GM13976 (cell line): ENCODE results near the gene GMCL1.

ENCODE experiments used
- DNase-seq: peaks from one replicate; pipeline ENCODE4 v3.0.0; 2012; ENCODE audit warnings: low spot score
- CTCF ChIP-seq: IDR thresholded peaks from 2 replicates; pipeline ENCODE4 v1.5.1; 2012; ENCODE audit warnings: borderline replicate concordance, mild to moderate bottlenecking; ENCODE audit not compliant: insufficient read depth; ENCODE audit errors: extremely low read depth, missing control alignments, control extremely low read depth
- in situ Hi-C: fragments of 300-500 bp; cut with MboI; formaldehyde crosslinking; loops from one replicate; pipeline ENCODE4 v1.12.0; 2022; ENCODE audit warnings: low sequenced_read_pairs, mixed read lengths, inconsistent platforms; ENCODE audit not compliant: unreplicated experiment

Gene GMCL1

GRCh38 chr2:69911985-69912563, 82.6 kb downstream of the GMCL1 start:
- peak; percentile 46 for DNase-seq
- peak; percentile 24 for TF ChIP-seq CTCF
- in situ Hi-C loops: loop anchor here (10.0 to 25.0 kb wide), 3 partner anchors 153 to 375 kb away; partner anchors contain the start of gene SNRPG

- in situ Hi-C loops: loop anchor here (10.0 to 25.0 kb wide), 3 partner anchors 150 to 373 kb away; partner anchors contain the start of gene SNRPG
- no peak for DNase-seq
- peak; percentile 52 for TF ChIP-seq CTCF
Observed at GRCh38 chr2:69914164-69914949, 84.9 kb downstream of the GMCL1 start.

- no peak for TF ChIP-seq CTCF
- DNase-seq: peak; percentile 98
- in situ Hi-C loops: loop anchor here (10.0 to 25.0 kb wide), 3 partner anchors 150 to 372 kb away; partner anchors contain the start of gene SNRPG
Observed at GRCh38 chr2:69914950-69915945, 85.8 kb downstream of the GMCL1 start, which contains the start of gene MXD1. Gene MXD1, plus strand, starts transcription at chr2:69915109. Its CDS starts 222 bp downstream, at chr2:69915331.

GRCh38 chr2:69916106-69916505, 86.6 kb downstream of the GMCL1 start:
- in situ Hi-C loops: loop anchor here (10.0 to 25.0 kb wide), 3 partner anchors 149 to 371 kb away; partner anchors contain the start of gene SNRPG
- DNase-seq: no peak
- TF ChIP-seq CTCF: no peak

GRCh38 chr2:69917852-69918251, 88.4 kb downstream of the GMCL1 start:
- in situ Hi-C loops: loop anchor here (10.0 to 25.0 kb wide), 3 partner anchors 147 to 369 kb away; partner anchors contain the start of gene SNRPG
- no peak for TF ChIP-seq CTCF
- no peak for DNase-seq
